SU-DHL-6 (cell line): ENCODE measurements around the gene NUDT21.

Source experiments
- EZH2phosphoT487 ChIP-seq: fragments of 200-600 bp; sonication (generic), shearing (Covaris generic); conservative IDR thresholded peaks from 2 replicates; pipeline ENCODE4 v1.6.1; 2018; ENCODE audit warnings: mild to moderate bottlenecking, antibody characterized with exemption, low read length, moderate library complexity, mixed read lengths
- TF ChIP-seq, protein P1 (sequence below): fragments of 200-600 bp; sonication (generic); IDR thresholded peaks from one replicate; pipeline ENCODE4 v1.5.1; 2017; ENCODE audit warnings: antibody characterized with exemption, mild to moderate bottlenecking, low read length, moderate library complexity; ENCODE audit not compliant: insufficient read depth, poor library complexity, severe bottlenecking

- TF ChIP-seq, protein P1, sequence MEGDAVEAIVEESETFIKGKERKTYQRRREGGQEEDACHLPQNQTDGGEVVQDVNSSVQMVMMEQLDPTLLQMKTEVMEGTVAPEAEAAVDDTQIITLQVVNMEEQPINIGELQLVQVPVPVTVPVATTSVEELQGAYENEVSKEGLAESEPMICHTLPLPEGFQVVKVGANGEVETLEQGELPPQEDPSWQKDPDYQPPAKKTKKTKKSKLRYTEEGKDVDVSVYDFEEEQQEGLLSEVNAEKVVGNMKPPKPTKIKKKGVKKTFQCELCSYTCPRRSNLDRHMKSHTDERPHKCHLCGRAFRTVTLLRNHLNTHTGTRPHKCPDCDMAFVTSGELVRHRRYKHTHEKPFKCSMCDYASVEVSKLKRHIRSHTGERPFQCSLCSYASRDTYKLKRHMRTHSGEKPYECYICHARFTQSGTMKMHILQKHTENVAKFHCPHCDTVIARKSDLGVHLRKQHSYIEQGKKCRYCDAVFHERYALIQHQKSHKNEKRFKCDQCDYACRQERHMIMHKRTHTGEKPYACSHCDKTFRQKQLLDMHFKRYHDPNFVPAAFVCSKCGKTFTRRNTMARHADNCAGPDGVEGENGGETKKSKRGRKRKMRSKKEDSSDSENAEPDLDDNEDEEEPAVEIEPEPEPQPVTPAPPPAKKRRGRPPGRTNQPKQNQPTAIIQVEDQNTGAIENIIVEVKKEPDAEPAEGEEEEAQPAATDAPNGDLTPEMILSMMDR = no peak
- TF ChIP-seq EZH2phosphoT487 = no peak
These were observed 62.9 kb downstream of the NUDT21 start for GRCh38 chr16:56388209-56388608.
